Effector memory CD8-positive, alpha-beta T cell (primary cell): Measurements from ENCODE around the gene COMT.
"Not testable (repeated sequence)": the region's sequence is repeated elsewhere in the genome, so short reads cannot be mapped to it uniquely, and the experiment has no call there.

Experiments
- ATAC-seq: fragments of 150-1000 bp; cut with Tn5 transposase; replicated peaks from 2 replicates; pipeline ENCODE4 v1.10.0; 2021; ENCODE audit warnings: mild to moderate bottlenecking, moderate library complexity
- DNase-seq, 3 experiments: peaks; one replicate each; pipeline ENCODE4 v3.0.0; 2021
- H3K27ac Mint-ChIP-seq, 2 donors: one replicate each; pipeline ENCODE4 v1.8.0; 2022; ENCODE audit warnings: mild to moderate bottlenecking in 2 of 2, mixed read lengths in 2 of 2, moderate library complexity in 2 of 2
- H3K27me3 Mint-ChIP-seq, 2 donors: one replicate each; pipeline ENCODE4 v1.8.0; 2022; ENCODE audit warnings: mixed read lengths in 2 of 2
- H3K36me3 Mint-ChIP-seq: one replicate; pipeline ENCODE4 v1.8.0; 2022; ENCODE audit warnings: mild to moderate bottlenecking, moderate library complexity, mixed read lengths; ENCODE audit not compliant: insufficient read depth
- H3K4me1 Mint-ChIP-seq, 2 donors: one replicate each; pipeline ENCODE4 v1.8.0; 2022; ENCODE audit warnings: low read depth in 2 of 2, mixed read lengths in 2 of 2
- H3K4me3 Mint-ChIP-seq, 2 donors: one replicate each; pipeline ENCODE4 v1.8.0; 2022; ENCODE audit warnings: mild to moderate bottlenecking in 2 of 2, mixed read lengths in 2 of 2, moderate library complexity in 2 of 2
- H3K9me3 Mint-ChIP-seq, 2 donors: one replicate each; pipeline ENCODE4 v1.8.0; 2022; ENCODE audit warnings: mixed read lengths in 2 of 2

The COMT gene

GRCh38 chr22:19914201-19914943 is 27.2 kb upstream of the COMT start:
- Mint-ChIP-seq H3K9me3 (no peaks in the 10 kb centered on the region), H3K4me3 (no peak overlapping the region), H3K4me1 (peaks cover 5 to 6% of the 10 kb centered on the region in 2 donors), H3K27ac (no peak overlapping the region), H3K27me3 (no peaks in the 10 kb centered on the region), H3K36me3 (peaks cover 23% of the 10 kb centered on the region)
- DNase-seq (no peak), ATAC-seq (no peak)

- no peaks in the 10 kb centered on the region for H3K4me1 Mint-ChIP-seq
- no peak overlapping the region for H3K4me3 Mint-ChIP-seq
- no peaks in the 10 kb centered on the region for H3K27me3 Mint-ChIP-seq
- no peak overlapping the region for H3K27ac Mint-ChIP-seq
- ATAC-seq (no peak), DNase-seq (no peak)
- H3K36me3 Mint-ChIP-seq = peaks cover 27% of the 10 kb centered on the region
- H3K9me3 Mint-ChIP-seq = no peaks in the 10 kb centered on the region
Observed at GRCh38 chr22:19915287-19915954, 26.2 kb upstream of the COMT start.

GRCh38 chr22:19916006-19916405 is 25.6 kb upstream of the COMT start:
- Mint-ChIP-seq H3K27me3 (no peaks in the 10 kb centered on the region), H3K4me1 (no peaks in the 10 kb centered on the region), H3K27ac (no peak overlapping the region), H3K4me3 (no peak overlapping the region), H3K9me3 (no peaks in the 10 kb centered on the region), H3K36me3 (peaks cover 27% of the 10 kb centered on the region)
- no peak for DNase-seq
- no peak for ATAC-seq

- ATAC-seq (no peak), DNase-seq (no peak)
- Mint-ChIP-seq H3K4me1 (peaks cover 0 to 7% of the 10 kb centered on the region in 2 donors), H3K9me3 (no peaks in the 10 kb centered on the region), H3K4me3 (no peak overlapping the region), H3K27me3 (no peaks in the 10 kb centered on the region), H3K27ac (no peak overlapping the region), H3K36me3 (peaks cover 25% of the 10 kb centered on the region)
Observed at GRCh38 chr22:19916941-19917340, 24.6 kb upstream of the COMT start.

- Mint-ChIP-seq H3K4me3 (no peak overlapping the region), H3K27ac (peak overlapping the region in 1 of 2 donors; percentile 38), H3K36me3 (peaks cover 25% of the 10 kb centered on the region), H3K27me3 (no peaks in the 10 kb centered on the region), H3K9me3 (no peaks in the 10 kb centered on the region), H3K4me1 (peaks cover 0 to 8% of the 10 kb centered on the region in 2 donors)
- ATAC-seq (no peak), DNase-seq (no peak)
Observed at GRCh38 chr22:19917389-19918138, 24.0 kb upstream of the COMT start.

GRCh38 chr22:19918332-19919106 is 23.1 kb upstream of the COMT start:
- Mint-ChIP-seq H3K4me1 (peaks cover 0 to 8% of the 10 kb centered on the region in 2 donors), H3K27ac (no peak overlapping the region), H3K27me3 (no peaks in the 10 kb centered on the region), H3K4me3 (no peak overlapping the region), H3K9me3 (no peaks in the 10 kb centered on the region), H3K36me3 (peaks cover 25% of the 10 kb centered on the region)
- DNase-seq = no peak
- no peak for ATAC-seq

- DNase-seq = no peak
- peaks cover 0 to 8% of the 10 kb centered on the region in 2 donors for H3K4me1 Mint-ChIP-seq
Observed at GRCh38 chr22:19919701-19920363, 21.7 kb upstream of the COMT start.

GRCh38 chr22:19921544-19922081 is 20.0 kb upstream of the COMT start:
- Mint-ChIP-seq H3K27ac (no peak overlapping the region), H3K4me3 (no peak overlapping the region), H3K4me1 (peaks cover 0 to 8% of the 10 kb centered on the region in 2 donors), H3K36me3 (peaks cover 13% of the 10 kb centered on the region), H3K9me3 (no peaks in the 10 kb centered on the region), H3K27me3 (no peaks in the 10 kb centered on the region)
- no peak for ATAC-seq
- DNase-seq = no peak

More at GRCh38 chr22:19919701-19920363, 21.7 kb upstream of the COMT start:
- Mint-ChIP-seq H3K9me3 (no peaks in the 10 kb centered on the region), H3K27ac (no peak overlapping the region), H3K4me3 (no peak overlapping the region), H3K27me3 (no peaks in the 10 kb centered on the region), H3K36me3 (peaks cover 19% of the 10 kb centered on the region)
- no peak for ATAC-seq

- peaks cover 14% of the 10 kb centered on the region for H3K36me3 Mint-ChIP-seq
- H3K4me3 Mint-ChIP-seq = no peak overlapping the region
- ATAC-seq (no peak), DNase-seq (no peak)
- no peaks in the 10 kb centered on the region for H3K27me3 Mint-ChIP-seq
- H3K9me3 Mint-ChIP-seq = no peaks in the 10 kb centered on the region
- H3K4me1 Mint-ChIP-seq = peaks cover 3 to 8% of the 10 kb centered on the region in 2 donors
- H3K27ac Mint-ChIP-seq = no peak overlapping the region
Observed at GRCh38 chr22:19923914-19924513, 17.6 kb upstream of the COMT start.

GRCh38 chr22:19926028-19926427 is 15.5 kb upstream of the COMT start:
- not testable (repeated sequence) for ATAC-seq, H3K4me3 Mint-ChIP-seq, H3K27ac Mint-ChIP-seq, DNase-seq, H3K9me3 Mint-ChIP-seq, H3K27me3 Mint-ChIP-seq, H3K4me1 Mint-ChIP-seq
- H3K36me3 Mint-ChIP-seq = peaks cover 10% of the 10 kb centered on the region

- Mint-ChIP-seq H3K27me3 (no peaks in the 10 kb centered on the region), H3K36me3 (peaks cover 10% of the 10 kb centered on the region), H3K27ac (no peak overlapping the region), H3K4me1 (peaks cover 0 to 3% of the 10 kb centered on the region in 2 donors), H3K9me3 (no peaks in the 10 kb centered on the region), H3K4me3 (no peak overlapping the region)
- DNase-seq = no peak
- no peak for ATAC-seq
Observed at GRCh38 chr22:19927696-19928095, 13.9 kb upstream of the COMT start.

- no peak overlapping the region for H3K4me3 Mint-ChIP-seq
- H3K4me1 Mint-ChIP-seq = peaks cover 0 to 8% of the 10 kb centered on the region in 2 donors
- H3K27ac Mint-ChIP-seq = no peak overlapping the region
- no peaks in the 10 kb centered on the region for H3K9me3 Mint-ChIP-seq
- H3K27me3 Mint-ChIP-seq = no peaks in the 10 kb centered on the region
- DNase-seq (no peak), ATAC-seq (no peak)
- peaks cover 10% of the 10 kb centered on the region for H3K36me3 Mint-ChIP-seq
Observed at GRCh38 chr22:19928207-19928606, 13.4 kb upstream of the COMT start.
